Left forelimb (tissue), 1 donor: ENCODE data around the gene HOXA3.

Experiments
- DNase-seq: peaks from one replicate; pipeline ENCODE4 v3.0.0-alpha.2; 2018; ENCODE audit warnings: low spot score

The HOXA3 gene

DNA sequence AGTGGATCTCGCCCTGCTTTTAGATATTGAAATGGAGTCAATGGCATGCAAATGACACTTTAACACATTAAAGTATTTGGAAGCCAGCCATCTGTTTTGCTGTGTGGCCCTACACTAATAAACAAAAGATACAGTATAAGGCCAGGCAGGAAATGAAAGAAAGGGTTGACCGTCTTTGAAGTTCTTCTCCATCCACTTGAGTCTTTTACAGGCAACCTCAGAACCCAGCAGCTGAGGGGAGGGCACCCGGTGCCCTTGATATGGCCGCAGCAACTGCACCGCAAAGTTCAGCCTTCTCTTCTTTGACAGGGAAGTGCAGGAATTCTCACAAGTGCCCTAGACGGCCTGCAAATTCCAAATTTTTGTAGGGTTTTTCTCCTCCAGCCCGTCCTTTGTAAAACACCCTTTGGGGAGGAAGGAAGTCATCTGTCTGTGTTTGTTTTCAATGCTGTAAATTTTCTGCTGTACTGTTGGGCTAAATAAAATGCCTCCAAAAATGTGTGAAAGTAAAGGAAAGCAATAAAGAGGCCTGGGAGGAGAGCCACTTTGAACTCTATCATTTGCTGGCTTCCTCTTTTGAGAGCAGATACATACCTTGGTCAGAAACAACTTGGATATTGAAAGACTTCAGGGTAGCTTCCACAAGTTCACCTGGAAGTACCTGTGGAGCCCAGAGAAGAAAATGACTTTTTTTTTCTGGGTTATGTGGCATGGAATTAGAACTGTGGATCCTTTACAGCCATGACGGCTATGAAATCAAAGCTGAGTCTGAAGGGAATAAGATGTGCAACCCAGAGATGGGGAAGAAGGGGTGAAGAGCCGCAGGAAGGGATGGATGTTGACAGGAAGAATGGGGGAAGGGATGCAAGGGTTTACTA, 60.2 kb downstream of the HOXA3 start:
- no peak for DNase-seq

- no peak for DNase-seq
Observed at GRCh38 chr7:27091105-27091504, 61.3 kb downstream of the HOXA3 start.

- DNase-seq: no peak
Observed at GRCh38 chr7:27088002-27088922, 64.1 kb downstream of the HOXA3 start.

- no peak for DNase-seq
Observed at GRCh38 chr7:27083646-27084045, 68.7 kb downstream of the HOXA3 start.

DNA sequence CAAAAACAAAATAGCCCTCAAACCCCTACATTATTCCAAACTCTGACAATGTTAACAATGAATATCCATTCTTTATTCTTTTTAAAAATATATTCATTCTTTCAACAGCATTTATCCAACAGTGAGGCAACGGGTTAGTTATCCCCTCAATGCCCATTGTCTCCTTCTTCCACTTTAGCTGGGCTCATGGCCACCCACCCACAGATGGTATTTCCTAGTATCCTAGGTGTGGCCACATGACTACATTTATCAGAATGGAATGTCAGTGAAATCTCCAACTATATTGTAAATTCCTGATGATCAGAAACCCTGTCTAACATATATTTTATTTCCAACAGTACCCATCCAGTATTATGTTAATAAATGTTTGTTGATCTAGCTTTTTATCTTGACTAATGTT, 70.2 kb downstream of the HOXA3 start:
- DNase-seq: no peak

DNA sequence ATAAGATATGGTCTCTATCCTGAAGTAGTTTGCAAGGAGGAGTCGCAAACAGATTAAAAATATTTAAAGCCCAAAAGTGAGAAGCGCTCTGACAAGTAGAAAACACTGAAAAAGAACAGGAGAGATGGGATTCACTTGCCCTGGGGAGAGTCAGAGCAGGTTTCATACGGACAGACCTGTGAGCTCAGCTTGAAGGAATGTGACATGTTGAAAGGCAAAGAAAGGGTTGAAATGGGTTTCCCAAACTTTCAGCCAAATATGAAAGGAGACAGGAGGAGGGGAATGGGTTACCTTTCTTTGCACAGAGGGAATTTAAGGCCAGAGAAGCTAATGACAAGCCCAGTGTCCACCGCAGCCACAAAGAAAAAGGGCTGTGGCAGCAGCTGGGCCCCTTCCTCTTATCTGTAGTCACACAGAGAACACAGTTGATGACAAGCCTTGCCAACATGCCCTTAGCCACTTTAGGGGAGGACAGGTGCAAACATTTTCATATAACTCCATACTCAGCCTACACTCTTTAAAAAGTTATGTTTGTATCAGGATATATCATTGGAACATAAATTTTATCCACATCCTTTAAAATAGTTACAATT, 71.4 kb downstream of the HOXA3 start:
- no peak for DNase-seq

GRCh38 chr7:27079234-27079975, 73.0 kb downstream of the HOXA3 start:
- DNase-seq: no peak

GRCh38 chr7:27078616-27079233, 73.7 kb downstream of the HOXA3 start:
- no peak for DNase-seq

DNA sequence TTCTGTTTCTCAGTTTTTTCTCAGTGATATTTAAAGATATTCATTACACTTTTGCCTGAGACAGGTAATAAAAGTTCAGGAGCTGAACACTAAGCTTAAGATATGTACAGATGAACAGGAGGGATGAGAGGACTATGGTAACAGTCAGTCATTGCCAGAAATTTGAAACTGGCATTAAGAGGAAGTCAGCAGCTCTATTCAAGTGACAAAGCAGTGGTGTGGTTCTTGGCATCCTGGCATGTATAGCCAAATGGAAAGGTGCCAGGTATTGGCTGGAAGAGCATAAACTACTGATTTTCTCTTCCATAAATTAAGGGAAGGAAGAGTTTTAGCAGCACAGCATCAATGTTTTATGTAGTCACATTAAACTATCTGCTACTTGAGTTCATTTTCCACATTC, 79.3 kb downstream of the HOXA3 start:
- DNase-seq: no peak

GRCh38 chr7:27071622-27072390, 80.6 kb downstream of the HOXA3 start:
- no peak for DNase-seq

DNA sequence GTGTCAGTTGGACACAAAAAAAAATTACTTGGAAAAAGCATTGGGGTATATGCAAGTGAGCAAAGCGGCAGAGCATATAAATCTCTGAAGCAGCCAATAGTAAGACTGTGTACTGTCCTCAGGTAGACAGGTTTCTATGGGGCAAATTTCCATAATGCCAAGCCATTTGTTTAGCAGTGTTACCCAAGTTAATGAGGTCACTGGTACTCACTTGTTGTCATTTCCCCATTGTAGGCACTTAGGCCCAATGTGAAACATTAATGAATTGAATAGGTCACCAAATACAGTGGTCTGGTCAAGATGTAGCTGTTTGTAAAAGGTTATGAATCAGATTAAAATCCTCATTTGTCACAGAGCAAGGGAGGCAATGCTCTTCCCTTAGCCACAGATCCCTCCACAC, 84.1 kb downstream of the HOXA3 start:
- DNase-seq: no peak

GRCh38 chr7:27066148-27066547, 86.2 kb downstream of the HOXA3 start:
- no peak for DNase-seq

- no peak for DNase-seq
Observed at GRCh38 chr7:27065709-27066108, 86.7 kb downstream of the HOXA3 start.

DNA sequence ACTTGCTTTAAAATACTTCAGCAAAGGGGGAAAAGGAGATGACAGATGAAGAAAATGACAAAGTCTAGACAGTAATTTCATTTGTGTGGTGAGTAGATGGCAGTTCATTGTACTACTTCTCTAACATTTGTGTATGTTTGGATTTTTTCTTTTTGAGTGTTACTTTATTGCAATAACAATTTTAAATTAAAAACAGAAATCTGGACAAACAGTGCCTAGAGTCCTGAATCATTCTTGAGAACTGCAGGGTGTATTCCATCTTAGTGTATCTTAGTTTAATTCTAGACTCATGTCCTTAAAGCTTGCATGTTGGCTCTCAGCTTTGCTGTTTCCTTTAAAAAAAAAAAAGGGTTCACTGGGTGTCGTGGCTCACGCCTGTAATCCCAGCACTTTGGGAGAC, 87.7 kb downstream of the HOXA3 start:
- DNase-seq: no peak

DNA sequence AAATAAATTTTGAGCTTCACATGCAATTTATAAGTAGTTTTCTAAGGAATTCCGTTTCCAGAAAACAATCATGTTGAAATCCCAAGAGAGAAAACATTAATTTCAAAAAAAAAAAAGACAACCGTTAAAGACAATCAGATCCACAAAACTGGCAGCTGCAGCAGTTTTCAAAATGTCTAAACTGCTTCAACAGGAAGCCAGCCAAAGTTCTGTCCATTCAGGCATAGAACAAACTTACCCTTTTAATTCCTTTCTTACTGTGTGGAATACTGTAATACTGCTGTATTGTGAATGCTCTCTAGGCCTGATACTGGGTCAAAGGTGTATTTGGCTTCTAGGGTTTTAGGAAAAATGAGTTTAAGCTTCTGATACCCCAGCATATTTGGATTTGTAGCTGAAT, 88.2 kb downstream of the HOXA3 start:
- no peak for DNase-seq

DNA sequence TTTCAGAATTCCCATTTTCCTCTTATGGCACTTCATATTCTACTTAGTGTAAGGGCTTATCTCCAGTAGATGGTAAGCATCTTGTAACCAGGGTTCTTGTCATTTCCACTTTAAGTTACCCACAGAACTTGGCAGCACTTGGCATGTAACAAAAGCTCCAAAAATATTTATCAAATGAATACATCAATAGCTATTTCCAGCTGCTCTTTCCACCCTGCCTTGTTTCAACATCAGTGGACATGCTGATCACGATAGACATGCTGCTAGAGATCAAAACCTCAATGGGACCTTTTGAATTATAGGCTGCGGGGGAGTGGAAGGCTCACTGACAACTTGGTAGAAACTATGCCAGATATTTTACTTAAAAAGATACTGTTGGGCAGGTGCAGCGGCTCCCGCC, 89.4 kb downstream of the HOXA3 start:
- no peak for DNase-seq
